GM13977 (cell line): ENCODE results near the gene HBEGF.
A peak's percentile ranks its signal among the peaks of the same experiment; 100 is the strongest.

Experiments
- DNase-seq: peaks from one replicate; pipeline ENCODE4 v3.0.0; 2012; ENCODE audit warnings: low spot score
- in situ Hi-C: fragments of 300-500 bp; cut with MboI; formaldehyde crosslinking; loops from one replicate; pipeline ENCODE4 v1.12.0; 2022; ENCODE audit warnings: low sequenced_read_pairs, low pct_unique_long_range_greater_than_20kb, mixed read lengths, inconsistent platforms; ENCODE audit not compliant: unreplicated experiment
- TF ChIP-seq, protein P1 (sequence below): IDR thresholded peaks from 2 replicates; pipeline ENCODE4 v1.5.1; 2012; ENCODE audit warnings: mild to moderate bottlenecking, control low read depth; ENCODE audit not compliant: insufficient read depth; ENCODE audit errors: extremely low read depth, missing control alignments

HBEGF gene

DNA sequence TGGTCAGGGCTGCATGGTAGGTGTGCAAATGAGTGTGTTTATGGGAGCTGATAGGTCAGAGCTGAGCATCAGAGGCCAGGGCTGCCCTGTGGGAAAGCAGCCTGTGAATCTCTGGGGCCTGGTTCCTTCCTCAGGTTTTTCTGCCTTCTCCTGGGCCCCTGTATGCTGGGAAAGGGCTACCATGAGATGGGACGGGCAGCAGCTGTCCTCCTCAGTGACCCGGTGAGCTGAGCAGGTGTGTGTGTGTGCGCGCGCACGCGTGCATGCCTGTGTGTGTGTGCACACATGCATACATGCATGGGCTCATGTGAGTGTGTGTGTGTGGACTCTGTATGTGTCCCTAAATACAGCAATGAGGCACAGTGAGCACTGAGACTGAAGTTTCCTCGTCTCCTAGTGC is 15.9 kb upstream of the HBEGF start:
- no peak for DNase-seq
- in situ Hi-C loops = loop anchor here (10.0 kb wide), 1 partner anchor 362 kb away; no protein-coding TSS in a partner anchor
- TF ChIP-seq, protein P1, sequence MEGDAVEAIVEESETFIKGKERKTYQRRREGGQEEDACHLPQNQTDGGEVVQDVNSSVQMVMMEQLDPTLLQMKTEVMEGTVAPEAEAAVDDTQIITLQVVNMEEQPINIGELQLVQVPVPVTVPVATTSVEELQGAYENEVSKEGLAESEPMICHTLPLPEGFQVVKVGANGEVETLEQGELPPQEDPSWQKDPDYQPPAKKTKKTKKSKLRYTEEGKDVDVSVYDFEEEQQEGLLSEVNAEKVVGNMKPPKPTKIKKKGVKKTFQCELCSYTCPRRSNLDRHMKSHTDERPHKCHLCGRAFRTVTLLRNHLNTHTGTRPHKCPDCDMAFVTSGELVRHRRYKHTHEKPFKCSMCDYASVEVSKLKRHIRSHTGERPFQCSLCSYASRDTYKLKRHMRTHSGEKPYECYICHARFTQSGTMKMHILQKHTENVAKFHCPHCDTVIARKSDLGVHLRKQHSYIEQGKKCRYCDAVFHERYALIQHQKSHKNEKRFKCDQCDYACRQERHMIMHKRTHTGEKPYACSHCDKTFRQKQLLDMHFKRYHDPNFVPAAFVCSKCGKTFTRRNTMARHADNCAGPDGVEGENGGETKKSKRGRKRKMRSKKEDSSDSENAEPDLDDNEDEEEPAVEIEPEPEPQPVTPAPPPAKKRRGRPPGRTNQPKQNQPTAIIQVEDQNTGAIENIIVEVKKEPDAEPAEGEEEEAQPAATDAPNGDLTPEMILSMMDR = no peak

DNA sequence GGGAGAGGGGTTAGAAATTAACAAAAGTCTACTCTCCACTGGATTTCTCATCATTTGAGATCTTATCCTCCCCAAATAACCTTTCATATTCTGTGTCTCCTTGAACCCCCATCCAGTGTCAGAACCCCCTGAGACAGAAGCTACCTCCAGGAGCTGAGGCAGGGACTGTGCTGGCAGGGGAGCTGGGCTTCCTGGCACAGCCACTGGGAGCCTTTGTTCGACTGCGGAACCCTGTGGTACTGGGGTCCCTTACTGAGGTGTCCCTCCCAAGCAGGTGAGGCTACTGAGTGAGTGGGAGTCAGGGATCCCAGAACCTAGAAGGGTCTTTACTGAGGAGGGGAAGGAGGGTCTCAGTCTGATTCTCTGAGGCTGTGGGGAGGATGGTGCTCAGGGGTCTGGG is 15.5 kb upstream of the HBEGF start:
- TF ChIP-seq, protein P1 = no peak
- in situ Hi-C loops = loop anchor here (10.0 kb wide), 1 partner anchor 363 kb away; no protein-coding TSS in a partner anchor
- DNase-seq = no peak

DNA sequence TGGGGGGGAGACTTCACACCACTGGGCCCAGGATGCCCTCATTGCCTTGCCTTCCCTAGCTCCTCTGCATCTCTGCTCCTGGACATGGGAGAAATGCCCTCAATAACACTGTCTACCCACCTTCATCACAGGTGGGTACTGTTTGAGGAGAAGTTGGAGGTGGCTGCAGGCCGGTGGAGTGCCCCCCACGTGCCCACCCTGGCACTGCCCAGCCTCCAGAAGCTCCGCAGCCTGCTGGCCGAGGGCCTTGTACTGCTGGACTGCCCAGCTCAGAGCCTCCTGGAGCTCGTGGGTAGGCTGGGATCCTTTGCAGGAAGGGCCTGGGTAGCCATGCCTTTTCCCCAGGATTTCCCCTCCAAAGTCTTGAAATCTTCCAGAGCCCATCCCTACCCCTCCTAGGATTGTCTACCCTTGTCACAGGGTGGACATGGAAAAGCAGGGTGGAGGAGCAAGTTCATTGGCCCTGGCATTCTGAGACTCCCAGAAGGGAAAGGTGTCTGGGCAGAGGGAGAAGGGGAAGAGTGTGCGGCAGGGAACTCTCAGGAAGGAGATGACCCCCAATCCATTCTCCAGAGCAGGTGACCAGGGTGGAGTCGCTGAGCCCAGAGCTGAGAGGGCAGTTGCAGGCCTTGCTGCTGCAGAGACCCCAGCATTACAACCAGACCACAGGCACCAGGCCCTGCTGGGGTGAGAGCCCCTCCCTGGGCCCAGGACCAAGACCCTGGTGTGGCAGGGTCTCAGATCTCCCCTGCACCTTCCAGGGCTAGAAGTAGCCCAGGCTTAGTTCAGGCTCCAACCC is 14.5 kb upstream of the HBEGF start:
- in situ Hi-C loops = loop anchor here (10.0 kb wide), 1 partner anchor 364 kb away; no protein-coding TSS in a partner anchor
- no peak for DNase-seq
- TF ChIP-seq, protein P1 = no peak

DNA sequence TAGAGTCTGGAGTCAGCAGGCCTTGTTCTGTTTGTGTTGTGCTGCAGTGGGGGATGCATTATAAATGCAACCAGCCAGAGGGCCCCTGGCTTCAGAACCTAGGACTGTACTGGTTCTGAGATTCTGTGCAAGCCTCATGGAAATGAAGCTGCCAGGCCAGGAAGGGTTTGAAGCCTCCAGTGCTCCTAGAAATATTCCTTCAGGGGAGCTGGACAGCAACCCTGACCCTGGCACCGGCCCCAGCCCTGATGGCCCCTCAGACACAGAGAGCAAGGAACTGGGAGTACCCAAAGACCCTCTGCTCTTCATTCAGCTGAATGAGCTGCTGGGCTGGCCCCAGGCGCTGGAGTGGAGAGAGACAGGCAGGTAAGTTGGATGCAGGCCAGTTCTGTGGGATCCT is 13.7 kb upstream of the HBEGF start, which contains the start of gene SLC4A9:
Gene SLC4A9, plus strand, starts transcription at position 94 of the 400 bp plus-strand sequence. Its CDS starts 43 bp downstream, at position 137.
- in situ Hi-C loops = loop anchor here (10.0 kb wide), 1 partner anchor 365 kb away; no protein-coding TSS in a partner anchor
- no peak for DNase-seq

DNA sequence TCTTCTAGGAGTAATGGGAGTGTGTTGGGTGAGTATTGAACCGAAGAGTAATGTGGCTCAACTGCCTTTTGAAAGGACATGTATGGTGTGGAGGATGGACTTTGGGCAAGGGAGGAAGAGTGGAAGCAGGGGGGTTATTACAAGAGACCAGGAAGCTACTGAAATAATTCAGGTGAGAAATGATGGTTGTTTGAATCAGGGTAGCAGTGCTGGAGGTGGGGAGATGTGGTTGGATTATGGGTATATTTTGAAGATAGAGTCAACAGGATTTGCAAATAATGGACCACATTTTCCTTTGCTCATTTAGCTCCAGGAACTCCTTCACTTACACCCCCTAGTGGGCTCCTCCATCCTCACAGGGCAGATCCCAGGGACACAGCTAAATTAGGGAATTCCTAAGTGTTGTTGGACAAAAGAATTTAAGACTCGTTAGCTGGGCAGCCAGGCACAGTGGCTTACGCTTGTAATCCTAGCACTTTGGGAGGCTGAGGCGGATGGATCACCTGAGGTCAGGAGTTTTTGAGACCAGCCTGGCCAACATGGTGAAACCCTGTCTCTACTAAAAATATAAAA is 12.4 kb upstream of the HBEGF start:
- TF ChIP-seq, protein P1 = peak; percentile 30
- DNase-seq = no peak
- in situ Hi-C loops = no loop called here

More for the DNA sequence above, 13.7 kb upstream of the HBEGF start, which contains the start of gene SLC4A9:
- TF ChIP-seq, protein P1 = no peak

DNA sequence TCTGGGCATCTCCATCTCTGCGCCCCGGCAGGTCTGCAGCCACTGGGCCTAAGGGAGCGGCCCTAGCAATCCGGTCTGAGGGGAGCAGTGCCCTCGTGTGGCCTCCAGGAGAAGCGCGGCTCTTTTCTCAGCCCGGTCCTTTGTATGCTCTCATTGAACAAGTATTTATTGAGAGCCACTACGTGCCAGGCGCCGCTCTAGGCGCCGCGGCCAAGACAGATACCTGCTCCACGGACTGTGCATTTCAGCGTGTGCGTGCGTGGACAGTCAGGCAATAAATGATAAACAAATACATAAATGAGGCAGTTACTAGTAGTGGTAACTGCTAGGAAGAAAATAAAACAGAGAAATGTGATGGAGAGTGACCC is 11.3 kb upstream of the HBEGF start:
- in situ Hi-C loops = no loop called here
- TF ChIP-seq, protein P1 = peak; percentile 94
- DNase-seq = peak; percentile 89
